Loucy (cell line): ENCODE data around the gene HELZ.

ENCODE experiments used
- H2AFZ ChIP-seq: fragments of 200-600 bp; sonication (generic); 2 replicates; pipeline ENCODE4 v1.6.0; 2016; ENCODE audit warnings: antibody characterized with exemption, mild to moderate bottlenecking, low read length, moderate library complexity
- H3F3A ChIP-seq: fragments of 200-600 bp; 2 replicates; pipeline ENCODE4 v1.6.0; 2016; ENCODE audit warnings: antibody characterized with exemption, low read depth, mild to moderate bottlenecking
- H3K27me3 ChIP-seq: fragments of 200-600 bp; sonication (generic); 2 replicates; pipeline ENCODE4 v1.6.1; 2014; ENCODE audit warnings: low read length, mild to moderate bottlenecking; ENCODE audit not compliant: insufficient read depth, poor library complexity, severe bottlenecking
- H3K36me3 ChIP-seq: fragments of 200-600 bp; sonication (generic); 2 replicates; pipeline ENCODE4 v1.6.1; 2016; ENCODE audit warnings: low read length; ENCODE audit not compliant: insufficient read depth
- H3K4me1 ChIP-seq: fragments of 200-600 bp; sonication (generic); 2 replicates; pipeline ENCODE4 v1.5.1; 2014; ENCODE audit warnings: low read length, mild to moderate bottlenecking; ENCODE audit not compliant: insufficient read depth, poor library complexity, severe bottlenecking
- H3K4me2 ChIP-seq: fragments of 200-600 bp; sonication (generic); 2 replicates; pipeline ENCODE4 v1.6.0; 2014; ENCODE audit warnings: antibody characterized with exemption, low read length, low read depth, mild to moderate bottlenecking; ENCODE audit not compliant: poor library complexity, severe bottlenecking
- H3K4me3 ChIP-seq: fragments of 200-600 bp; sonication (generic); 2 replicates; pipeline ENCODE4 v1.5.1; 2014; ENCODE audit warnings: low read length, mild to moderate bottlenecking, mixed read lengths; ENCODE audit not compliant: poor library complexity, severe bottlenecking
- H3K79me2 ChIP-seq: fragments of 200-600 bp; sonication (generic); 2 replicates; pipeline ENCODE4 v1.6.1; 2014; ENCODE audit warnings: low read length; ENCODE audit not compliant: insufficient read depth
- H3K9ac ChIP-seq: fragments of 200-600 bp; sonication (generic); 2 replicates; pipeline ENCODE4 v1.6.0; 2014; ENCODE audit warnings: mild to moderate bottlenecking, low read depth, low read length, moderate library complexity; ENCODE audit not compliant: poor library complexity, severe bottlenecking
- H3K9me2 ChIP-seq: fragments of 200-600 bp; sonication (generic); replicated peaks from 2 replicates; pipeline ENCODE4 v1.6.1; 2016; ENCODE audit warnings: low read depth, low read length, mixed read lengths
- H3K9me3 ChIP-seq: fragments of 200-600 bp; sonication (generic); 2 replicates; pipeline ENCODE4 v1.6.1; 2014; ENCODE audit warnings: mild to moderate bottlenecking, antibody characterized with exemption, low read length, low read depth; ENCODE audit not compliant: insufficient read depth
- H4K20me1 ChIP-seq: fragments of 200-600 bp; sonication (generic); 2 replicates; pipeline ENCODE4 v1.6.0; 2014; ENCODE audit warnings: antibody characterized with exemption, low read length, mild to moderate bottlenecking; ENCODE audit not compliant: insufficient read depth, poor library complexity, severe bottlenecking
- CTCF ChIP-seq: fragments of 200-600 bp; sonication (generic); conservative IDR thresholded peaks from 2 replicates; pipeline ENCODE4 v1.5.1; 2014; ENCODE audit warnings: mild to moderate bottlenecking, antibody characterized with exemption, low read length
- EZH2phosphoT487 ChIP-seq: fragments of 200-600 bp; IDR thresholded peaks from 2 replicates; pipeline ENCODE4 v1.6.1; 2018; ENCODE audit warnings: antibody characterized with exemption, mild to moderate bottlenecking, moderate library complexity, borderline replicate concordance

Gene HELZ

GRCh38 chr17:67281053-67281452 is 36.1 kb upstream of the HELZ start:
- Histone ChIP-seq H3F3A (no peaks in the 10 kb centered on the region), H2AFZ (no peak overlapping the region)

GRCh38 chr17:67280279-67280678 is 35.3 kb upstream of the HELZ start:
- no peak overlapping the region for H2AFZ ChIP-seq
- no peaks in the 10 kb centered on the region for H3K36me3 ChIP-seq
- H3K9me2 ChIP-seq: no peaks in the 10 kb centered on the region
- H3K9me3 ChIP-seq: no peaks in the 10 kb centered on the region
- H3K27me3 ChIP-seq: no peaks in the 10 kb centered on the region
- no peak overlapping the region for H3K4me2 ChIP-seq
- no peak overlapping the region for H3K9ac ChIP-seq
- H3K4me1 ChIP-seq: no peaks in the 10 kb centered on the region
- H3K4me3 ChIP-seq: no peak overlapping the region
- H4K20me1 ChIP-seq: no peaks in the 10 kb centered on the region
- no peaks in the 10 kb centered on the region for H3F3A ChIP-seq
- H3K79me2 ChIP-seq: no peaks in the 10 kb centered on the region
- TF ChIP-seq EZH2phosphoT487: no peak
- TF ChIP-seq CTCF: no peak

More at GRCh38 chr17:67281053-67281452, 36.1 kb upstream of the HELZ start:
- H3K27me3 ChIP-seq: no peaks in the 10 kb centered on the region
- H3K9me3 ChIP-seq: no peaks in the 10 kb centered on the region
- H3K79me2 ChIP-seq: no peaks in the 10 kb centered on the region
- no peaks in the 10 kb centered on the region for H3K9me2 ChIP-seq
- no peak overlapping the region for H3K9ac ChIP-seq
- no peaks in the 10 kb centered on the region for H3K4me1 ChIP-seq
- no peak overlapping the region for H3K4me3 ChIP-seq
- no peak for TF ChIP-seq CTCF
- no peak for TF ChIP-seq EZH2phosphoT487
- no peak overlapping the region for H3K4me2 ChIP-seq
- no peaks in the 10 kb centered on the region for H3K36me3 ChIP-seq
- H4K20me1 ChIP-seq: no peaks in the 10 kb centered on the region

GRCh38 chr17:67279115-67279514 is 34.1 kb upstream of the HELZ start:
- Histone ChIP-seq H3K4me1 (no peaks in the 10 kb centered on the region), H3F3A (no peaks in the 10 kb centered on the region), H3K36me3 (no peaks in the 10 kb centered on the region), H3K9me2 (no peaks in the 10 kb centered on the region), H3K79me2 (no peaks in the 10 kb centered on the region), H3K9ac (no peak overlapping the region), H2AFZ (no peak overlapping the region), H3K9me3 (no peaks in the 10 kb centered on the region), H3K4me3 (no peak overlapping the region), H4K20me1 (no peaks in the 10 kb centered on the region), H3K27me3 (no peaks in the 10 kb centered on the region), H3K4me2 (no peak overlapping the region)
- TF ChIP-seq CTCF (no peak), EZH2phosphoT487 (no peak)
